DOHH2 (cell line): ENCODE data around the gene TBC1D22A.

Experiments used
- H3F3A ChIP-seq: fragments of 200-600 bp; sonication (generic), shearing (Covaris generic); 2 replicates; pipeline ENCODE4 v1.6.0; 2016; ENCODE audit warnings: antibody characterized with exemption, mild to moderate bottlenecking; ENCODE audit not compliant: control insufficient read depth, insufficient read depth
- H3K27ac ChIP-seq: fragments of 200-600 bp; sonication (generic); 2 replicates; pipeline ENCODE4 v1.5.1; 2014; ENCODE audit warnings: low read depth, mild to moderate bottlenecking, low read length, moderate library complexity
- H3K27me3 ChIP-seq: fragments of 200-600 bp; sonication (generic); 2 replicates; pipeline ENCODE4 v1.6.1; 2014; ENCODE audit warnings: mild to moderate bottlenecking, low read length, mixed read lengths; ENCODE audit not compliant: control insufficient read depth
- H3K36me3 ChIP-seq: fragments of 200-600 bp; sonication (generic); 2 replicates; pipeline ENCODE4 v1.6.1; 2014; ENCODE audit warnings: mild to moderate bottlenecking, low read length, moderate library complexity, mixed read lengths; ENCODE audit not compliant: control insufficient read depth
- H3K4me1 ChIP-seq: fragments of 200-600 bp; sonication (generic); 2 replicates; pipeline ENCODE4 v1.6.1; 2014; ENCODE audit warnings: mild to moderate bottlenecking, low read length, mixed read lengths; ENCODE audit not compliant: control insufficient read depth
- H3K4me2 ChIP-seq: fragments of 200-600 bp; sonication (generic); 2 replicates; pipeline ENCODE4 v1.6.0; 2014; ENCODE audit warnings: mild to moderate bottlenecking, low read length, moderate library complexity
- H3K4me3 ChIP-seq: fragments of 200-600 bp; sonication (generic); 2 replicates; pipeline ENCODE4 v1.5.1; 2014; ENCODE audit warnings: mild to moderate bottlenecking, low read length, mixed read lengths
- H3K79me2 ChIP-seq: fragments of 200-600 bp; sonication (generic); 2 replicates; pipeline ENCODE4 v1.6.1; 2014; ENCODE audit warnings: mild to moderate bottlenecking, low read length, mixed read lengths; ENCODE audit not compliant: control insufficient read depth
- H3K9me2 ChIP-seq: fragments of 200-600 bp; sonication (generic); replicated peaks from 2 replicates; pipeline ENCODE4 v1.6.1; 2014; ENCODE audit warnings: mild to moderate bottlenecking, low read length, mixed read lengths; ENCODE audit not compliant: control insufficient read depth
- H3K9me3 ChIP-seq: fragments of 200-600 bp; sonication (generic); 2 replicates; pipeline ENCODE4 v1.6.1; 2014; ENCODE audit warnings: antibody characterized with exemption, low read length, mixed read lengths; ENCODE audit not compliant: control insufficient read depth, insufficient read depth
- H4K20me1 ChIP-seq: fragments of 200-600 bp; sonication (generic); 2 replicates; pipeline ENCODE4 v1.6.0; 2014; ENCODE audit warnings: low read depth, mild to moderate bottlenecking, antibody characterized with exemption, low read length, moderate library complexity; ENCODE audit not compliant: control insufficient read depth, insufficient read depth
- EZH2phosphoT487 ChIP-seq: fragments of 200-600 bp; sonication (generic); IDR thresholded peaks from 2 replicates; pipeline ENCODE4 v1.6.1; 2017; ENCODE audit warnings: borderline replicate concordance, mild to moderate bottlenecking, antibody characterized with exemption, low read length, moderate library complexity, mixed read lengths
- TF ChIP-seq, protein P1 (sequence below): fragments of 200-600 bp; sonication (generic); IDR thresholded peaks from one replicate; pipeline ENCODE4 v1.5.1; 2014; ENCODE audit warnings: antibody characterized with exemption, mild to moderate bottlenecking, low read depth, low read length; ENCODE audit not compliant: poor library complexity, severe bottlenecking

Gene TBC1D22A

DNA sequence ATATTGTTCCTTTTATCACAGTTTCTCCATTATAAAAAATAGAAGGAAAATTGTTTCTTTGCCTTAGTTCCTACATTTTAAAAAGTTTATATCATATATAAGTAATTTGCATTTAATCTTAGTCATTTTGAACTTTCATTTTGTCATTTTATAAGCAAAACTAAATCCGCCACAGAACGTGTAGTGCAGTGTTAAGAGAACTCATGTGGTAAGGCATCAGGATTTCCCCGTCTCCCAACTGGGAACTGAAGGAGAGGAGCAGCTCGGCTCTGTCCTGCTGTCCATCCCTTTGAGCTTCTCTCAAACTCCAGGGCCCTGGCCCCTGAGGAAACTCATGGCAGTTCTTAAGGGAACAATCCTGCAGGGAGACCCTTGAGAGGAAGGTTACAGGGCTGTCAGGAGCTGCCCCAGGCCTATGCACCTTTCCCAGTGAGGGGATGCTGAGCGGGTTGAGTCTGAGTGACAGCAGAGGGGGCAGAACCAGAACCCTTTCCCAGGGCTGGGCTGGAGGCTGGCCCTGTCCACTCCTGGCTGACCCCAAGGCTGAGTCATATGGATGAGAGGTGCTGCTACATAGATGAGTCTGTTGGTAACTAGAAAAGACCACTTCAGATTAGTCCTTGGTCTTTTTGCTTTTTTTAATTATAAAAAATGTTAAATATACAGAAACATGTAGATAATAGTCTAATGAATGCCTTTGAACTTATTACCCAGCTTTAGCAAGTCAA is 333.1 kb downstream of the TBC1D22A start:
- Histone ChIP-seq H3K9me2 (no peaks in the 10 kb centered on the region), H3K36me3 (no peaks in the 10 kb centered on the region), H3K79me2 (peaks cover 4% of the 10 kb centered on the region; the same call in 1 of the 2 replicates), H3K4me2 (no peak overlapping the region), H3K27me3 (no peaks in the 10 kb centered on the region), H3K9me3 (no peaks in the 10 kb centered on the region), H4K20me1 (no peaks in the 10 kb centered on the region; the same call in 1 of the 2 replicates), H3K27ac (no peak overlapping the region), H3K4me3 (no peak overlapping the region), H3F3A (no peaks in the 10 kb centered on the region), H3K4me1 (no peaks in the 10 kb centered on the region)
- no peak for TF ChIP-seq EZH2phosphoT487
- TF ChIP-seq, protein P1, sequence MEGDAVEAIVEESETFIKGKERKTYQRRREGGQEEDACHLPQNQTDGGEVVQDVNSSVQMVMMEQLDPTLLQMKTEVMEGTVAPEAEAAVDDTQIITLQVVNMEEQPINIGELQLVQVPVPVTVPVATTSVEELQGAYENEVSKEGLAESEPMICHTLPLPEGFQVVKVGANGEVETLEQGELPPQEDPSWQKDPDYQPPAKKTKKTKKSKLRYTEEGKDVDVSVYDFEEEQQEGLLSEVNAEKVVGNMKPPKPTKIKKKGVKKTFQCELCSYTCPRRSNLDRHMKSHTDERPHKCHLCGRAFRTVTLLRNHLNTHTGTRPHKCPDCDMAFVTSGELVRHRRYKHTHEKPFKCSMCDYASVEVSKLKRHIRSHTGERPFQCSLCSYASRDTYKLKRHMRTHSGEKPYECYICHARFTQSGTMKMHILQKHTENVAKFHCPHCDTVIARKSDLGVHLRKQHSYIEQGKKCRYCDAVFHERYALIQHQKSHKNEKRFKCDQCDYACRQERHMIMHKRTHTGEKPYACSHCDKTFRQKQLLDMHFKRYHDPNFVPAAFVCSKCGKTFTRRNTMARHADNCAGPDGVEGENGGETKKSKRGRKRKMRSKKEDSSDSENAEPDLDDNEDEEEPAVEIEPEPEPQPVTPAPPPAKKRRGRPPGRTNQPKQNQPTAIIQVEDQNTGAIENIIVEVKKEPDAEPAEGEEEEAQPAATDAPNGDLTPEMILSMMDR, result no peak

DNA sequence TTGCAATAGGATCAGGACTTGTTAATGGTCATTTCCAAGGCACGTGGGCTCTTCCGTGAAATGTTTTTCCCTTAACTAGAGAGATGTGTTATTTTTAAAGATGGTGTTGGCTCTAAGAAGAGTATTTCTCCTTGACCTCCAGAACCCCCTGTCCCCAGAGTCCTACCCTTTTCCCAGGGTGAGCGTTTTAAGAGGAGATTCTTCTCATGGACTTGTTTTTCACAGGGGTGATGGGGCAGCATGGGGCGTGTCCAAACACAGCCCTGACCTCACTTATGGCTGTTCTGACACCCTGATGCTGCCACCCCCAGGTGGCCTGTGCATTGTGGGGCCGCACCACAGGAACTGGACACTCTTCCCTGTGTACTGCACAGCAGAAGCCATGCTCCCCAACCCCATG is 335.7 kb downstream of the TBC1D22A start:
- H3K4me2 ChIP-seq, result no peak overlapping the region
- H3K27me3 ChIP-seq, result no peaks in the 10 kb centered on the region
- TF ChIP-seq, protein P1, result no peak
- TF ChIP-seq EZH2phosphoT487, result no peak
- no peaks in the 10 kb centered on the region for H3K79me2 ChIP-seq
- H3K9me2 ChIP-seq, result no peaks in the 10 kb centered on the region
- H4K20me1 ChIP-seq, result no peaks in the 10 kb centered on the region; the same call in 1 of the 2 replicates
- H3K9me3 ChIP-seq, result no peaks in the 10 kb centered on the region
- H3K4me1 ChIP-seq, result no peaks in the 10 kb centered on the region
- no peak overlapping the region for H3K4me3 ChIP-seq
- H3K36me3 ChIP-seq, result no peaks in the 10 kb centered on the region; the same call in 1 of the 2 replicates
- H3F3A ChIP-seq, result no peaks in the 10 kb centered on the region
- no peak overlapping the region for H3K27ac ChIP-seq

DNA sequence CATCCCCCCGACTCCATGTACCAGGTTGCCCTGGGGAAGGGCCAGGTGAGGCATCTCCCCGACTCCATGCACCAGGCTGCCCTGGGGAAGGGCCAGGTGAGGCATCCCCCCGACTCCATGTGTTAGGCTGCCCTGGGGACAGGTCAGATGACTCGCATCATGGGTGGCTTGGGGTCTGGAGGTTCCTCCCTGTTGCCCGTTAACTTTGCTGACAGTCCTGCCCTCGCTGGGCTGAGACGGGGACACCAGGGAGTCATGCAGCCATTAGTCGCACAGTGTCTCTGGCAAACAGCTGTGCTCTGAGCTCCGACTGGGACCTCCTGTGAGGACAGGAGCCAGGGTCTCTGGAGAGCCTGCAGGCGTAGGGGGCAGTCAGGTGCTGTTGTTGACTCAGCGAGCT is 336.1 kb downstream of the TBC1D22A start:
- Histone ChIP-seq H4K20me1 (no peaks in the 10 kb centered on the region; the same call in 1 of the 2 replicates), H3K79me2 (no peaks in the 10 kb centered on the region), H3K36me3 (no peaks in the 10 kb centered on the region; the same call in 1 of the 2 replicates), H3K27ac (no peak overlapping the region), H3K27me3 (no peaks in the 10 kb centered on the region), H3K9me2 (no peaks in the 10 kb centered on the region), H3K4me2 (no peak overlapping the region), H3F3A (no peaks in the 10 kb centered on the region), H3K4me1 (no peaks in the 10 kb centered on the region), H3K4me3 (no peak overlapping the region), H3K9me3 (no peaks in the 10 kb centered on the region)
- TF ChIP-seq EZH2phosphoT487, result no peak
- TF ChIP-seq, protein P1, result no peak
